Astrocyte of the hippocampus (primary cell): ENCODE data around the gene HIGD1C.
"Not testable (repeated sequence)": the region's sequence is repeated elsewhere in the genome, so short reads cannot be mapped to it uniquely, and the experiment has no call there.

ENCODE experiments used
- DNase-seq: peaks from one replicate; pipeline ENCODE4 v3.0.0; 2011; ENCODE audit warnings: low read depth, low spot score

HIGD1C gene

GRCh38 chr12:50952510-50952909 lies at the start of gene HIGD1C:
TSS of gene HIGD1C (plus strand) at chr12:50952544. CDS start at chr12:50953999, 1,455 bp downstream.
- DNase-seq, result no peak

DNA sequence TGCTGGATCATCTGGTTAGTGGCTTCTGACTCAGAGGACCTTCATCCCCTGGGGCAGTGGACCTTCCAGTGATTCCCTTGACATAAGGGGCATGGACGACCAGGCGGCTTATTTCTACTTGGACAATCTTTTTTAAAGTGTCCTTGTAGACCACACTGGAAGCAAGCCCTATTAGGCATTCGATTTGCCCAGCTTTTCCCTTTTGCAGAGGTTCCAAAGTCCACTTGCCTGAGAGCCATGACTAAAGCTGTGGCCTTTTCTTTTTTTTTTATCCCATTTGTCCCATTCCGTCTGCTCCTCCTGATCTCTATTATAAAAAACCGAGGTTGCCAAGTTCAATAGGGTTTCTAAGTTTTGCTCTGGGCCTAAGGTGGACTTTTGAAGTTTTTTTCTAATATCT lies 43.9 kb upstream of the HIGD1C start:
- not testable (repeated sequence) for DNase-seq

GRCh38 chr12:50912361-50912760 lies 40.0 kb upstream of the HIGD1C start:
- DNase-seq, result not testable (repeated sequence)

- no peak for DNase-seq
These were observed 39.1 kb upstream of the HIGD1C start for GRCh38 chr12:50913224-50913623.

- DNase-seq, result no peak
These were observed 37.4 kb upstream of the HIGD1C start for GRCh38 chr12:50914872-50915484.

- DNase-seq, result no peak
These were observed 36.1 kb upstream of the HIGD1C start for GRCh38 chr12:50916292-50916691.

DNA sequence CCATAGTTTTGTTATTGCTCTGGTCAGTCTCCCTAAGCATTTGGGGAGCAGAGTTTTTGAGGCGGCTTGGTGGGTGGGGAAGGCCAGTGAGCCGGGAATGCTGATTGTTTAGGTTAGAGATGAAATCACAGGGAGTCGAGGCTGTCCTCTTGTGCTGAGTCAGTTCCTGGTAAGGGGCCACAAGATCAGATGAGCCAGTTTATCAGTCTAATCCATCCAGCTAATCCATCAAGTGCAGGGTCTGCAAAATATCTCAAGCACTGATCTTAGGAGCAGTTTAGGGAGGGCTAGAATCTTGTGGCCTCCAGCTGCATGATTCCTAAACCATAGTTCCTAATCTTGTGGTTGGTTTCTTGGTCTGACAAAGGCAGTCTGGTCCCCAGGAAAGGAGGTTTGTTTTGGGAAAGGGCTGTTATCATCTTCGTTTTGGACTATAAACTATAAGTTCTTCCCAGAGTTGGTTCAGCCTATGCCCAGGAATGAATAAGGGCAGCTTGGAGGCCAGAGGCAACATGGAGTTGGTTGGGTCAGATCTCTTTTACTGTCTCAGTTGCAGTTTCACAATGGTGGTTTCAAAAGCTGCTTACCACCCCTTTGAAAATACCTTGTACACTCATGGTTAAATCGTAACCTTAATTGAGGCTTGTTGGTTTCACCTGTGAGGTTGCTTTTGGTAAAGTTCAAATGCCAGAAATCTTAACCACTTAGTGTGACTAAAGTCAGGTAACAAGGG lies 33.6 kb upstream of the HIGD1C start:
- DNase-seq, result no peak

DNA sequence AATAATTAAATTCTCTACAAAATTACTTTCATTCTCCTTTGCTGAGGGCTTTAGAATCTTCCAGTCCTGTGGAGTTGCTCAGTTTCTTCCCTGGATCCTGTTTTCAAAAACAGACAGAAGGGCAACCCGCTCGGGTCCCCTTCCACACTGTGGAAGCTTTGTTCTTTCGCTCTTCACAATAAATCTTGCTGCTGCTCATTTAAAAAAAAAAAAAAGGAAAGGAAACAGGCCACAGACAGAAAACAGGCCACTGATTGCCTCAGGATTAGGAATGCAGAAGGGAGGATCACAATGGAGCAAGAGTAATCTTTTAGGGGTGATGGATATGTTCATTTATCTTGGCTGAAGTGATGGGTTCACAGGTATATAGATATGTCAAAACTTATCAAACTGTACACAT lies 29.5 kb upstream of the HIGD1C start:
- no peak for DNase-seq

DNA sequence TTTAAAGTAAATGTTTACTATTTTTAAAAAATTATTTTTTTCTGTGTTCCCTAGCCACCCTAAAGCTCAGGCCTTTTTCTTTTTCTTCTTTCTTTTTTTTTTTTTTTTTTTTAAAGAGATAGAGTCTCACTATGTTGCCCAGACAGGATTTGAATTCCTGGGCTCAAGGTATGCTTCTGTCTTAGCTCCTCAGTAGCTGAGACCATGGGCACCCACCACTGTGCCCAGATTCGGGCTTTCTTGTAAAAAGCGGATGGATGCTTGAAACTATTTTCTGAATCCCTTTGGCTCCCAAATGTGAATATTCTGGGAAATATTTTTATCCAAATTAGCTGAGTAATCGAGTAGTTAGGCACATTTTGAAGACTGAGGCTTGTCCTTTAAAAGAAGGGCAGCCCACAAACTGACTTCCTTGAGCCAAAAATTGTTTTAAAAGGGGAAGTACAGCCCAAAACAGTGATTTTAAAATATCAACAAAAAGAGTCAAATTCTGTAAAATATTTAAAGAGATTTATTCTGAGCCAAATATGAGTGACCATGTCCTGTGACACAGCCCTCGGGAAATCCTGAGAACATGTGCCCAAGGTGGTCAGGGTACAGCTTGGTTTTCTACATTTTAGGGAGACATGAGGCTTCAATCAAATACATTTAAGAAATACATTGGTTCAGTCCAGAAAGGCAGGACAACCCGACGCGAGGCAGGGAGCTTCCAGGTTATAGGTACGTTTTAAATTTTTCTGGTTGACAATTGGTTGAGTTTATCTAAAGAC lies 28.8 kb upstream of the HIGD1C start:
- DNase-seq, result no peak

- DNase-seq, result no peak
These were observed 28.3 kb upstream of the HIGD1C start for GRCh38 chr12:50924131-50924438.

DNA sequence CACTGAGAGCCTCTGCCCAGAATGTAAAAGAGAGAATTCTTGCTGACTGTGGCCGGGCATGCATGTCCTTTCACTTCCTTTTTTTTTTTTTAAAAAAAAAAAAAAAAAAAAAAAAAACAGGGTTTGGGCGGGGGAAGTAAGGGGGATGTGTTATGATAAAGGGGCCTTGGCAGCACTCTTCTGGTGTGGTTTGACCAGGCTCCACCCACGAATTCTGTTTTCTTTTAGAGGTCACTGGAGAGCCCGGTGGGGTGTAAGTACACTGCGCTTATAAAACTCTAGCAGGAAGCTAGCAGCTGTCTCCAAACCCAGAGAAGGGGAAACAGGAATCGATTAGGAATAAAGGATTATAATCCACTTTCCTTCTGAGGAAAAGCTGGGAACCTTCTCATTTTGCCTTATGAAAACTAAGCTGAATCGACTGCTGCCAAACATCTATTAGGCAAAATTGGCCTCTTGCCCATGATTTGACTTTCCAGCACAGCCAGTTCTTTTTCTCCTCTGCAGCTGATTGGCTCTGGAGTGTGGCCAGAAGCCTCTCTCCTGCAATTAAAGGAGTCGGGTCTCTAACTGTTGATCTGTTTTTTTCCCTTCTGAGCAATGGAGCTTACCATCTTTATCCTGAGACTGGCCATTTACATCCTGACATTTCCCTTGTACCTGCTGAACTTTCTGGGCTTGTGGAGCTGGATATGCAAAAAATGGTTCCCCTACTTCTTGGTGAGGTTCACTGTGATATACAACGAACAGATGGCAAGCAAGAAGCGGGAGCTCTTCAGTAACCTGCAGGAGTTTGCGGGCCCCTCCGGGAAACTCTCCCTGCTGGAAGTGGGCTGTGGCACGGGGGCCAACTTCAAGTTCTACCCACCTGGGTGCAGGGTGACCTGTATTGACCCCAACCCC lies 27.7 kb upstream of the HIGD1C start:
- DNase-seq, result peak; percentile 94

DNA sequence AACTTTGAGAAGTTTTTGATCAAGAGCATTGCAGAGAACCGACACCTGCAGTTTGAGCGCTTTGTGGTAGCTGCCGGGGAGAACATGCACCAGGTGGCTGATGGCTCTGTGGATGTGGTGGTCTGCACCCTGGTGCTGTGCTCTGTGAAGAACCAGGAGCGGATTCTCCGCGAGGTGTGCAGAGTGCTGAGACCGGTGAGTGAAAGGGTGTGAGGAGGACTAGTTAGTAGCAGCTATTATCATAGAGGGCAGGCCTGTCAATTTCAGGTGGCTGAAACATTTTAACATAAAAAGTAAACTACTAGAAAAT lies 27.0 kb upstream of the HIGD1C start:
- DNase-seq, result no peak

GRCh38 chr12:50925920-50926319 lies 26.4 kb upstream of the HIGD1C start:
- DNase-seq, result no peak

GRCh38 chr12:50926415-50926814 lies 25.9 kb upstream of the HIGD1C start:
- DNase-seq, result no peak

GRCh38 chr12:50926932-50927331 lies 25.4 kb upstream of the HIGD1C start:
- DNase-seq, result not testable (repeated sequence)

GRCh38 chr12:50927356-50927755 lies 25.0 kb upstream of the HIGD1C start:
- DNase-seq, result no peak

DNA sequence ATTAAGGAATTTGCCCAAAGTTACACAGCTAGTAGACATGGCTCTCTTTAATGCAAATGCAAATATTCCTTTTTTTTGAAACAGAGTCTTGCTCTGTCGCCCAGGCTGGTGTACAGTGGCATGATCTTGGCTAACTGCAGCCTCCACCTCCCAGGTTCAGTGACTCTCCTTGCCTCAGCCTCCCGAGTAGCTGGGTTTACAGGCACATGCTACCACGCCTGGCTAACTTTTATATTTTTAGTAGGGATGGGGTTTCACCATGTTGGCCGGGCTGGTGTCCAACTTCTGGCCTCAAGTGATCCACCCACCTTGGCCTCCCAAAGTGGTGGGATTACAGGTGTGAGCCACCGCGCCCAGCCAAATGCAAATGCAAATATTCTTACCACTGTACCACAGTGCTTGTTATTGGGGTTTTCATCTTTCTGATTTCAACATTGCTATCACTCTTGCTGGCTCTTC lies 24.5 kb upstream of the HIGD1C start:
- DNase-seq, result no peak

DNA sequence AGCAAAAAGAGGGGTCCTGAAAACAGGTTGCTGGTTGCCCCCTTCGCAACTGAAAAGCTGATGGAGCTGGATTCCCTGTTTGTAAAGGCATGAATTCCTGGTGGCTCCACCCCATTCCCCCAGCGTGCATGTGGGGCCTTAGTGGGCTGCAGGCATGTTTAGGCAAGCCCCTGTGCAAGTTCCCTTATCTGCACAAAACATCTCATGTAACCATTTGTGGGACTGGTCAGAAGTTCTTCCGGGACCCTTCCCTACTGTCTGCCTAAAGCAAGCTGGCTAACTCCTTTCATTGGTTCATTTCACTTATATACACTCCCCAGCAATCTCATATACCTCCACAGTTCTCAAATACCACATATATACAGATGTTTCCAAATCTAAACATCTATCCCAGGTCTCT lies 24.0 kb upstream of the HIGD1C start:
- DNase-seq, result no peak

- no peak for DNase-seq
These were observed 22.5 kb upstream of the HIGD1C start for GRCh38 chr12:50929831-50930230.

GRCh38 chr12:50930477-50930876 lies 21.9 kb upstream of the HIGD1C start:
- not testable (repeated sequence) for DNase-seq

DNA sequence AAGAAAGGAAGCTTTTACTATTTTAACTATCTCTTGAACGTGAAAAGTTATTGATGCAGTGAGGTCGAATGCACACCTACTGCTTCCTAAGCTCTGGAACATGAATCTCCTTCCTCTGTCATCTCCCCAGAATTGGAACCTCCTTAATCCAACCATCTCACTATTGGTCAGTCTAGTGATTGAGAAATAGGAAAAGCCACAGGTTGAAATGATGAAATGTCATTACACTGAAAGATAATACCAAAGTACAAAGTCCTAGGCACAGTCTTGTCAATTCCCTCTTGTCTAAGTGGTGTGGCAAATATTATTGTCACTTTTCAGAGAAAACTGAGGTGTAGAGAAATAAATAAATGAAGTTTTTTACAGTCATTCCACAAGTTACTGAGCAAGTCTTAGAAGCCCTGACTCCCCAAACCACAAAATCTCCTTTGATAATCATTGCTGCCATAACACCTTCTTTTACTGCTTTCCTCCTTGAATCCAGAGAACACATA lies 19.5 kb upstream of the HIGD1C start:
- DNase-seq, result no peak
